HepG2 (cell line): ENCODE results near the gene RAB1B. TPM values are rescaled to one million over a fixed set of nuclear protein-coding genes. Genes with fewer than 3 reads are reported as not detected.

Source experiments
- ARNT ChIP-seq: fragments of 450-650 bp; IDR thresholded peaks from 2 replicates; pipeline ENCODE4 v1.6.1; 2017
- CSRNP2 ChIP-seq: sonication (generic); formaldehyde crosslinking; conservative IDR thresholded peaks from 2 replicates; pipeline ENCODE4 v1.8.0; 2022; ENCODE audit warnings: low read depth, missing genetic modification reagents
- DRAP1 ChIP-seq: IDR thresholded peaks from 2 replicates; pipeline ENCODE4 v1.6.1; 2016; ENCODE audit warnings: missing genetic modification reagents, missing compliant biosample characterization
- DZIP1 ChIP-seq: sonication (generic); formaldehyde crosslinking; IDR thresholded peaks from 2 replicates; pipeline ENCODE4 v1.5.0; 2020; ENCODE audit warnings: mild to moderate bottlenecking, missing genetic modification reagents
- ELF1 ChIP-seq: sonication (generic); formaldehyde crosslinking; IDR thresholded peaks from 2 replicates; pipeline ENCODE4 v1.4.0; 2020; ENCODE audit warnings: missing genetic modification reagents
- MEIS2 ChIP-seq: sonication (generic); formaldehyde crosslinking; IDR thresholded peaks from 2 replicates; pipeline ENCODE4 v1.9.0; 2021; ENCODE audit warnings: mild to moderate bottlenecking, missing genetic modification reagents
- MXI1 ChIP-seq: IDR thresholded peaks from 3 replicates; pipeline ENCODE4 v1.6.1; 2012; ENCODE audit warnings: low read depth, low read length, inconsistent platforms, borderline replicate concordance
- PAX8 ChIP-seq: sonication (generic); formaldehyde crosslinking; IDR thresholded peaks from 2 replicates; pipeline ENCODE4 v1.8.0; 2022; ENCODE audit warnings: mild to moderate bottlenecking, missing genetic modification reagents, borderline replicate concordance
- POGZ ChIP-seq: sonication (generic); formaldehyde crosslinking; IDR thresholded peaks from 2 replicates; pipeline ENCODE4 v1.4.0; 2020; ENCODE audit warnings: mild to moderate bottlenecking, missing genetic modification reagents
- RBFOX2 ChIP-seq: fragments of 200-400 bp; formaldehyde crosslinking; IDR thresholded peaks from 2 replicates; pipeline ENCODE4 v1.6.1; 2017; ENCODE audit warnings: low read depth, mild to moderate bottlenecking, low read length
- THAP7 ChIP-seq: sonication (generic); formaldehyde crosslinking; IDR thresholded peaks from 2 replicates; pipeline ENCODE4 v1.8.1; 2023; ENCODE audit warnings: mild to moderate bottlenecking, missing genetic modification reagents
- ZBTB14 ChIP-seq: sonication (generic); formaldehyde crosslinking; IDR thresholded peaks from 2 replicates; pipeline ENCODE4 v1.4.0; 2020; ENCODE audit warnings: missing genetic modification reagents
- ZBTB25 ChIP-seq: IDR thresholded peaks from 2 replicates; pipeline ENCODE4 v1.6.1; 2018; ENCODE audit warnings: missing genetic modification reagents
- ZEB1 ChIP-seq: IDR thresholded peaks from 2 replicates; pipeline ENCODE4 v1.6.1; 2012; ENCODE audit warnings: mild to moderate bottlenecking, low read depth, inconsistent platforms; ENCODE audit not compliant: insufficient replicate concordance
- ZNF296 ChIP-seq: sonication (generic); formaldehyde crosslinking; conservative IDR thresholded peaks from 2 replicates; pipeline ENCODE4 v1.5.0; 2020; ENCODE audit warnings: mild to moderate bottlenecking, missing genetic modification reagents
- ZNF431 ChIP-seq: sonication (generic); formaldehyde crosslinking; IDR thresholded peaks from 2 replicates; pipeline ENCODE4 v1.9.0; 2022; ENCODE audit warnings: missing genetic modification reagents, low read depth, mild to moderate bottlenecking, borderline replicate concordance
- ZNF678 ChIP-seq: sonication (generic); formaldehyde crosslinking; IDR thresholded peaks from 2 replicates; pipeline ENCODE4 v1.4.0; 2020; ENCODE audit warnings: mild to moderate bottlenecking, missing genetic modification reagents
- ZNF737 ChIP-seq: sonication (generic); formaldehyde crosslinking; IDR thresholded peaks from 2 replicates; pipeline ENCODE4 v1.5.0; 2020; ENCODE audit warnings: missing genetic modification reagents, mild to moderate bottlenecking, borderline replicate concordance
- ZNF740 ChIP-seq: sonication (generic); formaldehyde crosslinking; IDR thresholded peaks from 2 replicates; pipeline ENCODE4 v1.4.0; 2020; ENCODE audit warnings: missing genetic modification reagents
- ZNF766 ChIP-seq: sonication (generic); formaldehyde crosslinking; IDR thresholded peaks from 2 replicates; pipeline ENCODE4 v1.5.0; 2020; ENCODE audit warnings: missing genetic modification reagents, borderline replicate concordance
- polyA plus RNA-seq, 8 experiments: library from polyadenylated mRNA; depleted of rRNA in 3 of 8; stranded (reverse) in 7 of 8; unstranded in 1 of 8; fragments of >200 nt; fragmentation: Illumina TruSeq in 4 of 8; extraction: Trizol in 4 of 8; gene quantifications; 2 replicates each; pipeline versions ENCODE4 v1.2.1 to v1.2.3, GENCODE V29; 2011 to 2016; ENCODE audit warnings: low read depth in 4 of 8, missing spikeins in 1 of 8, mixed read lengths in 1 of 8; ENCODE audit not compliant: insufficient read depth in 1 of 8
- total RNA-seq, 5 experiments: library from RNA; depleted of rRNA; stranded (reverse); fragments of >200 nt; fragmentation: Illumina TruSeq; extraction: Trizol; gene quantifications; 2 replicates each; pipeline ENCODE4 v1.2.3, GENCODE V29; 2016; ENCODE audit warnings: low read depth in 1 of 5

The RAB1B gene
- total and polyA plus RNA-seq, 2 of the 13 experiments (the other 11 are each of a cell fraction or from before 2014, with no cell fraction given) = 77.9 to 87.9 TPM

- peak; percentile 92; the same call in 2 of the 3 replicates for TF ChIP-seq MXI1
- TF ChIP-seq ZNF431 (CRISPR knock-in tag) = no peak
- TF ChIP-seq DRAP1 (CRISPR knock-in tag) = no peak
- TF ChIP-seq ZNF296 = no peak
- no peak for TF ChIP-seq ARNT
- TF ChIP-seq ZBTB25 (CRISPR knock-in tag) = peak; percentile 58; the same call in 1 of the 2 replicates
- TF ChIP-seq PAX8 (CRISPR knock-in tag) = no peak
- TF ChIP-seq THAP7 = no peak
- TF ChIP-seq DZIP1 = no peak
- peak; percentile 86 for TF ChIP-seq MEIS2 (CRISPR knock-in tag)
- 0 out of 2 replicates have a peak, but pooled peaks have one; percentile 57 for TF ChIP-seq ZNF737 (CRISPR knock-in tag)
- no peak for TF ChIP-seq ELF1 (CRISPR knock-in tag)
- TF ChIP-seq POGZ = no peak
- TF ChIP-seq ZBTB14 = no peak
- peak; percentile 48; the same call in 1 of the 2 replicates for TF ChIP-seq ZNF766 (CRISPR knock-in tag)
- TF ChIP-seq ZNF678 (CRISPR knock-in tag) = no peak; the same call in 1 of the 2 replicates
- TF ChIP-seq ZEB1 = no peak
- no peak for TF ChIP-seq RBFOX2
- peak; percentile 85; the same call in 1 of the 2 replicates for TF ChIP-seq CSRNP2 (CRISPR knock-in tag)
- peak; percentile 12; the same call in 1 of the 2 replicates for TF ChIP-seq ZNF740 (CRISPR knock-in tag)
These were observed 21.3 kb downstream of the RAB1B start (continued) for GRCh38 chr11:66289548-66290329.
